ENCODE measurements around the gene ZNF790.

The ZNF790 gene

DNA sequence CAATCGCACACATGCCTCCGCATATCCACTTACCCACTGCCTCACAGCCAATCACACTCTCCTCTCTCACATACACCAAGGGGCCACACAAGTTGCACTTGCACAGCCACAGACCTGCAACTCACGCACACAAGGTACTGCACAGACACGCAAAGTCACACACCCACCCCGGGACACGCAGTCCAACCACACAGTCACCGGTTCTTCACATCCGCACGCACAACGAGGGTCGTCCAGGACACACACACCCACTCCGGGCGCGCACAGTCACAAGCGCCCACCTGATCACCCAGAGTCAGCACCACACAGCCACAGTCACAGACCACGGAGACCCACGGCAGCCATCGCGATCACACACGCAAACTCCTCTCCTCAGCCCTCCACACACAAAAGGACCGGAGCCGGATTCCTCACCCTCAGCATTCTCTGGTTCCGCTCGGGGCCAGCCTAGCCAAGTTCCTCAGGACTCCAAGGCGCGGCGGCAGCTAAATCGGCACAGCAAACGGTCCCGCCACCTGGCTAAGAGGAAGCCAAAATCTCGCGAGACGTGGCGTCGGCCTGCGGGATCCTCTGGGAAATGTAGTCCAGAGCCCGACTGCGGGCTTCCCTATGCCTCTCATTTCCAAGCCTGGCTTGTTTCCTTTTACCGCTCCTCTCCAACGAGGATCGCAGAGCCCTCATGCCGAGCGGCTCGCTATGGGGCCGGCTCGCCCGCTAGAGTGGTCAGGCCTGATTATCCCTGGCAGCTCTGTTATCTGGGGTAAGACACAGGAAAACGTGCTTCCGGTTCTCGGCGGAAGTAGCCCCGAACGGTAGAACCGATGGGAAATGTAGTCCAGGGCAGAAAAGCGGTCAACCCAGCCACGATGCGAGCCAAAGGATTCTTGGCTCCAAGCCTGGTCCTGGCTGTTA, 65.6 kb downstream of the ZNF790 start, which contains the start of gene ZNF850:
Gene ZNF850 (minus strand): TSS at position 497 of the 912 bp plus-strand sequence. CDS start 10,201 bp downstream, outside the sequence.
- peak; percentile 94 for DNase-seq (ENCODE audit: low spot score)

DNA sequence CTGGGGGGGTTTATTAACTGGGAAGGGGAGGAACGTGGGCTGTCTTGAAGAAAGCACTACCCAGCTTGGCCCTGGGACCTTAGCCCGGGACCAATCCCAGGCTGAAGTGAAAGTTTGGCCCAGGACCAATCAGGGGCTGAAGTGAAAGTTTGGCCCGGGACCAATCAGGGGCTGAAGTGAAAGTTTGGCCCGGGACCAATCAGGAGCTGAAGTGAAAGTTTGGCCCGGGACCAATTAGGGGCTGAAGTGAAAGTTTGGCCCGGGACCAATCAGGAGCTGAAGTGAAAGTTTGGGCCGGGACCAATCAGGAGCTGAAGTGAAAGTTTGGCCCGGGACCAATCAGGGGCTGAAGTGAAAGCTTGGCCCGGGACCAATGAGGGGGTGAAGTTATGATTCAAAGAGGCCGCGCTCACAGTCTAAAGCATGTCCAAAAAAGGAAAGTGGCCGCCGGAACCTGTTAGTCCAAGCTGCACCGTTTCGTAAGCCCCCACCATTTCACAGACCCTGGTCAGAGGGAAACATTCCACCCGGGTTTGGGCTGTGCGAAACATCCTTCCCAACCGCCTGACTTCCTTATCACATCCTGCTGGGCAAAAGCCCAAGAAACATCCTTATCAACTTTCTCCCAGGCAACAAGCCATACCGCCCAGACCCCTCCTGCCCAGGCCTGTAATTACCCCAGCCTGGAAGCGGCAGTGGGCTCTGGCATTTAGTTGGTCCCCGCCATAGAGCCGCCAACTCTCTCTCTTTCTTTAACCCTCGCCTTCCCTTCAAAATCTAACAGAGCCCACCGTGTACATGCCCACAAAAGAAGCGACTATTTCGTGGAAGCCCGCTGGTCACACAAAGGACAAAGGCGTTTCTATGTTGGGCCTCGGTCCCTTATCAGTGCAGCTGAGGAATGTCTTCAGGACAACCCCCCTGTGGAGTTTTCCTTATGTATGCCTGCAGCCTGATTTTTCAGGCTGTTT, 66.6 kb downstream of the ZNF790 start:
- DNase-seq (ENCODE audit: low spot score), result no peak
